ENCODE data around the gene MYO1B. TPM values are rescaled to one million over a fixed set of nuclear protein-coding genes. Genes with fewer than 3 reads are reported as not detected.

MYO1B gene
- total and polyA plus RNA-seq, 4 donors: 46.0 to 286 (median 88.1) TPM

DNA sequence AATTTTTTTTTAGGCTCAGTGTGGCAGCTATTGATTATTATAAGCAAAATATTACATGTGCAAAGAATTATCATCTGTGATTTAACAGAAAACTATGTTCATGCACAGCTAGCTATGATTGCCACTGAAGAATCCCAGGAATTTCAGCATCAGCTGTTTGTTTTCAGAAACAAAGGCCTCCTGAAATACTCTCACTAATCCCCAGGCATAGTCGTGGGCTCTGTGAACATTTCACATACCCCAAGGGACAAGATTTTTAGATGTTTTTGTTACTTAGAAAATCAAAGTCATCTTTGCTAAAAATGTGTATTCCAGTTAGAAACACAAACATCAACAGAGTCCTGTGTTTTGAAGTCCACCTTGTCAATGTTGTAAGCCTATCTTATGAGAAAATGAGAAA, 156.1 kb downstream of the MYO1B start:
- Histone ChIP-seq H3K9ac (ENCODE audit: insufficient read depth in 1 of 2, low read length in 2 of 2) (no peak overlapping the region), H3K9me3 (ENCODE audit: control insufficient read depth in 4 of 4, insufficient read depth in 3 of 4, low read length in 3 of 4) (no peaks in the 10 kb centered on the region), H3K4me3 (no peak overlapping the region), H3K4me1 (ENCODE audit: control insufficient read depth in 5 of 5, insufficient read depth in 5 of 5, low read length in 5 of 5) (peaks cover 0 to 15% (median 0%) of the 10 kb centered on the region in 5 donors), H3K27ac (ENCODE audit: low read depth in 1 of 2, low read length in 1 of 2) (no peak overlapping the region), H3K27me3 (ENCODE audit: control insufficient read depth in 3 of 3, insufficient read depth in 3 of 3, low read length in 2 of 3) (no peaks in the 10 kb centered on the region), H3K36me3 (ENCODE audit: control insufficient read depth in 4 of 4, insufficient read depth in 4 of 4, low read length in 4 of 4) (peaks cover 13 to 35% (median 25%) of the 10 kb centered on the region in 4 donors)
- peak in 2 of 3 donors; percentile 23 to 36 for DNase-seq
- 55 to 57% methylated on average over 1 of the region's 1 CpG for WGBS, 2 donors
- no peak for ATAC-seq (ENCODE audit: insufficient read depth, low FRiP score)
- TF ChIP-seq, protein P1, sequence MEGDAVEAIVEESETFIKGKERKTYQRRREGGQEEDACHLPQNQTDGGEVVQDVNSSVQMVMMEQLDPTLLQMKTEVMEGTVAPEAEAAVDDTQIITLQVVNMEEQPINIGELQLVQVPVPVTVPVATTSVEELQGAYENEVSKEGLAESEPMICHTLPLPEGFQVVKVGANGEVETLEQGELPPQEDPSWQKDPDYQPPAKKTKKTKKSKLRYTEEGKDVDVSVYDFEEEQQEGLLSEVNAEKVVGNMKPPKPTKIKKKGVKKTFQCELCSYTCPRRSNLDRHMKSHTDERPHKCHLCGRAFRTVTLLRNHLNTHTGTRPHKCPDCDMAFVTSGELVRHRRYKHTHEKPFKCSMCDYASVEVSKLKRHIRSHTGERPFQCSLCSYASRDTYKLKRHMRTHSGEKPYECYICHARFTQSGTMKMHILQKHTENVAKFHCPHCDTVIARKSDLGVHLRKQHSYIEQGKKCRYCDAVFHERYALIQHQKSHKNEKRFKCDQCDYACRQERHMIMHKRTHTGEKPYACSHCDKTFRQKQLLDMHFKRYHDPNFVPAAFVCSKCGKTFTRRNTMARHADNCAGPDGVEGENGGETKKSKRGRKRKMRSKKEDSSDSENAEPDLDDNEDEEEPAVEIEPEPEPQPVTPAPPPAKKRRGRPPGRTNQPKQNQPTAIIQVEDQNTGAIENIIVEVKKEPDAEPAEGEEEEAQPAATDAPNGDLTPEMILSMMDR (IDR thresholded peaks at IDR 0.05; ENCODE audit: control extremely low read depth, extremely low read depth): no peak

DNA sequence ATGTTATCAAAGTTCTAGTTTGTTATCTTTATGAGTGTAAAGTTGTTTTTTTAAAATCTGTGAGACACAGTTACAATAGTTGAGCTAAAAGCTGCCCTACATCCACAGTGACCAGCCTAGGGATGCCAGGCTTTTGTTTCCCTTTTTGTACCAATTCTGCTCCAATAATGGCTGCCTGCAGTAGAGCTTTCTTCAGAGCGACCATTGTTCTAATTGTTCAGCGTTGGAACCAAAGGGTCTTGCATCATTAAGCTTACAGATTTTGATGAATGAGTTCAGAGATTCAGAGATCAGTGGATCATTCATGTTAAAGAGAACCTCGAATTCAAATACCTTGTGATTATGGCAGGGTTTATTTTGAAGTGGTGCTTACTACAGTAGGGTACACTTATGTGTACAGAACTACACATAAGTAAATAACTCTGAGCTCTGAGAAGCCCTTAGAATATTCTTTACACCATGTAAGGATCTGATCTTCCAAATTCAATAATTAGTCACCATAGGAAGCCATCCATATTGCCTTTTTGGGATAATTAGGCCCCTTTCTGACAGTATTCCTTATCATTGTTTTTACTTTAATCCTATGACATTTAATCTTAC, 157.9 kb downstream of the MYO1B start:
- H3K36me3 ChIP-seq (ENCODE audit: control insufficient read depth in 4 of 4, insufficient read depth in 4 of 4, low read length in 4 of 4): peaks cover 9 to 32% (median 23%) of the 10 kb centered on the region in 4 donors
- H3K4me3 ChIP-seq: no peak overlapping the region
- no peak overlapping the region for H3K27ac ChIP-seq (ENCODE audit: low read depth in 1 of 2, low read length in 1 of 2)
- TF ChIP-seq, protein P1 (IDR thresholded peaks at IDR 0.05; ENCODE audit: control extremely low read depth, extremely low read depth): no peak
- no peaks in the 10 kb centered on the region for H3K9me3 ChIP-seq (ENCODE audit: control insufficient read depth in 4 of 4, insufficient read depth in 3 of 4, low read length in 3 of 4)
- peaks cover 0 to 15% (median 0%) of the 10 kb centered on the region in 5 donors for H3K4me1 ChIP-seq (ENCODE audit: control insufficient read depth in 5 of 5, insufficient read depth in 5 of 5, low read length in 5 of 5)
- H3K9ac ChIP-seq (ENCODE audit: insufficient read depth in 1 of 2, low read length in 2 of 2): no peak overlapping the region
- WGBS, 2 donors: 78 to 84% methylated on average over 3 of the region's 3 CpGs
- DNase-seq (no peak), ATAC-seq (ENCODE audit: insufficient read depth, low FRiP score) (peak; percentile 23)
- no peaks in the 10 kb centered on the region for H3K27me3 ChIP-seq (ENCODE audit: control insufficient read depth in 3 of 3, insufficient read depth in 3 of 3, low read length in 2 of 3)

DNA sequence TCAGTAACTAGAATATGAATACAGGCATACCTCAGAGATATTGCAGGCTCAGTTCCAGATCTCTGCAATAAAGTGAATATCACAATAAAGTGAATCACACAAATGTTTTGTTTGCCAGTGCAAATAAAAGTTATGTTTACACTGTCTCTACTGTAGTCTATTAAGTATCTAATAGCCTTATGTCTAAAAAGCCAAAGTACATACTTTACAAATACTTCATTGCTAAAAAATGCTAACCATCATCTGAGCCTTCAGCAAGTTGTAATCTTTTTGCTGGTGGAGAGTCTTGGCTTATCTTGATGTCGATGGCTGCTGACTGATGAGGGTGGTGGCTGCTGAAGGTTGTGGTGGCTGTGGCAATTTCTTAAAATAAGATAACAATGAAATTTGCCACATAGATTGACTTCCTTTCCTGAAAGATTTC, 159.4 kb downstream of the MYO1B start:
- Histone ChIP-seq H3K9ac (ENCODE audit: insufficient read depth in 1 of 2, low read length in 2 of 2) (no peak overlapping the region), H3K27ac (ENCODE audit: low read depth in 1 of 2, low read length in 1 of 2) (no peak overlapping the region), H3K4me3 (no peak overlapping the region), H3K36me3 (ENCODE audit: control insufficient read depth in 4 of 4, insufficient read depth in 4 of 4, low read length in 4 of 4) (peaks cover 11 to 35% (median 23%) of the 10 kb centered on the region in 4 donors), H3K27me3 (ENCODE audit: control insufficient read depth in 3 of 3, insufficient read depth in 3 of 3, low read length in 2 of 3) (no peaks in the 10 kb centered on the region), H3K4me1 (ENCODE audit: control insufficient read depth in 5 of 5, insufficient read depth in 5 of 5, low read length in 5 of 5) (peaks cover 0 to 15% (median 0%) of the 10 kb centered on the region in 5 donors), H3K9me3 (ENCODE audit: control insufficient read depth in 4 of 4, insufficient read depth in 3 of 4, low read length in 3 of 4) (no peaks in the 10 kb centered on the region)
- peak; percentile 10 for ATAC-seq (ENCODE audit: insufficient read depth, low FRiP score)
- TF ChIP-seq, protein P1 (IDR thresholded peaks at IDR 0.05; ENCODE audit: control extremely low read depth, extremely low read depth): no peak
- WGBS, 2 donors: 12 to 17% methylated on average over 1 of the region's 1 CpG
- DNase-seq: no peak
